Spleen (tissue), 11 donors: ENCODE measurements around the gene GGTLC1. TPM values are rescaled to one million over a fixed set of nuclear protein-coding genes. Genes with fewer than 3 reads are reported as not detected.

Source experiments
- DNase-seq: peaks from one replicate; pipeline ENCODE4 v3.0.0-alpha.2; 2020
- H3K27ac ChIP-seq, 8 donors: fragments of 200-600 bp; sonication (generic) in 7 of 8; 1 replicate in 4 of 8; 2 replicates in 4 of 8; pipeline versions ENCODE4 v1.5.0 to v1.8.0; 2016 to 2021; ENCODE audit warnings: inconsistent platforms in 4 of 8, mild to moderate bottlenecking in 4 of 8, moderate library complexity in 1 of 8
- H3K27me3 ChIP-seq, 7 donors: fragments of 200-600 bp; sonication (generic) in 6 of 7; replicated peaks in 1 of 7; 1 replicate in 4 of 7; 2 replicates in 3 of 7; pipeline versions ENCODE4 v1.5.0 to v1.8.0; 2016 to 2021; ENCODE audit warnings: inconsistent platforms in 3 of 7, mild to moderate bottlenecking in 1 of 7
- H3K36me3 ChIP-seq, 6 donors: fragments of 200-600 bp; sonication (generic) in 5 of 6; 1 replicate in 4 of 6; 2 replicates in 2 of 6; pipeline versions ENCODE4 v1.5.0 to v1.8.0; 2016 to 2021; ENCODE audit warnings: inconsistent platforms in 2 of 6
- H3K4me1 ChIP-seq, 6 donors: fragments of 200-600 bp; sonication (generic) in 5 of 6; 1 replicate in 3 of 6; 2 replicates in 3 of 6; pipeline versions ENCODE4 v1.5.0 to v1.8.0; 2016 to 2021; ENCODE audit warnings: inconsistent platforms in 3 of 6
- H3K4me3 ChIP-seq, 8 donors: fragments of 200-600 bp; sonication (generic) in 7 of 8; 1 replicate in 4 of 8; 2 replicates in 4 of 8; pipeline versions ENCODE4 v1.5.0 to v1.8.0; 2016 to 2021; ENCODE audit warnings: inconsistent platforms in 4 of 8, mild to moderate bottlenecking in 4 of 8, moderate library complexity in 2 of 8
- H3K9me3 ChIP-seq, 8 donors: fragments of 200-600 bp; sonication (generic) in 7 of 8; 1 replicate in 4 of 8; 2 replicates in 4 of 8; pipeline versions ENCODE4 v1.5.0 to v1.8.0; 2016 to 2021; ENCODE audit warnings: inconsistent platforms in 4 of 8
- POLR2A ChIP-seq, 3 donors: fragments of 450-650 bp; IDR thresholded peaks; one replicate each; pipeline ENCODE4 v1.5.1; 2017; ENCODE audit warnings: antibody characterized with exemption in 3 of 3, mild to moderate bottlenecking in 1 of 3
- POLR2AphosphoS5 ChIP-seq, 3 donors: sonication (generic); formaldehyde crosslinking; IDR thresholded peaks; one replicate each; pipeline ENCODE4 v1.5.1; 2017; ENCODE audit warnings: antibody characterized with exemption in 3 of 3
- WGBS, 5 donors: extraction: QIAGEN DNeasy Blood & Tissue Kit in 3 of 5; methylation state at CpG; one replicate each; pipeline versions ENCODE4 v1.1.5 to v1.1.7; 2013 to 2018; 5-methylcytosine and 5-hydroxymethylcytosine counted together
- intact Hi-C: fragments of 100-400 bp; cut with DNase I; formaldehyde crosslinking; loops from one replicate; pipeline ENCODE4 v1.15.0; 2023; ENCODE audit warnings: low total_unique reads
- polyA plus RNA-seq, 3 donors: library from polyadenylated mRNA; stranded (reverse); fragments of 200-250 nt; gene quantifications; one replicate each; pipeline ENCODE4 v1.2.1, GENCODE V29; 2013
- total RNA-seq, 7 donors: library from RNA; depleted of rRNA in 3 of 7; stranded (reverse); fragments of >200 nt in 3 of 7; fragmentation: NEBNext Ultra II Directional in 4 of 7; extraction: Animal tissue kit (Norgen Biotek cat#: 25700) in 4 of 7; gene quantifications; one replicate each; pipeline versions ENCODE4 v1.1.0 to v1.2.1, GENCODE V29; 2016 to 2021
- TF ChIP-seq, protein P1 (sequence below), 11 experiments: fragments of 200-600 bp in 7 of 11; fragments of 450-650 bp in 4 of 11; sonication (generic) in 4 of 11; IDR thresholded peaks in 8 of 11; conservative IDR thresholded peaks in 3 of 11; 1 replicate in 7 of 11; 2 replicates in 4 of 11; pipeline versions ENCODE4 v1.4.0 to v1.8.0; 2016 to 2021; ENCODE audit warnings: antibody characterized with exemption in 11 of 11, inconsistent platforms in 4 of 11, mild to moderate bottlenecking in 1 of 11
- donor health status: healthy with polysubstance abuse.
- donor health status: DM: no; HTN: no; CAD: no; lungs with moderate emphysema.
- donor health status: DM: no; HTN: no; CAD: no.
- donor health status: Bipolar disorder and iron deficiency.
- donor health status: healthy.
- donor health status: DM: no; HTN: no; CAD: no.
- donor health status: DM: yes; HTN: yes; CAD: no.

GGTLC1 gene
- total and polyA plus RNA-seq, 10 donors, result not detected

DNA sequence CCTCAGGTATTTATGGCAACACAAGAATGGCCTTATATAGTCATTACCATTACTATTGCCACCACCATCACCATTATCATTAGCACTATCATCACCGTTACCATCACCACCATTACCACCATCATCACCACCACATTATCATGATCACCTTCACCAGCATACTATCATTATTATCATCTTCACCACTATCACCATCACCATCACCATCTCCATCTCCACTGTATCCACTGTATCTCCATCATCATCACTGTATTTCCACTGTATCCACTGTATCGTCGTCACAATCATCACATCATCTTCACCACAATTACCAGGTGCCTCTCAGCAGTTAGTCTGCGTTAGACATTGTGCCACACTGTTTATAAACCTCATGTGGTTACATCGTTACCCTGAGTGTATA, 45.3 kb downstream of the GGTLC1 start:
- Histone ChIP-seq H3K9me3 (no peaks in the 10 kb centered on the region), H3K4me1 (no peaks in the 10 kb centered on the region), H3K36me3 (no peaks in the 10 kb centered on the region), H3K27ac (no peak overlapping the region), H3K4me3 (no peak overlapping the region), H3K27me3 (peaks cover 0 to 2% (median 0%) of the 10 kb centered on the region in 7 donors)
- intact Hi-C loops, result no loop called here
- DNase-seq, result no peak
- no peak for TF ChIP-seq POLR2AphosphoS5 (IDR thresholded peaks at IDR 0.05)
- TF ChIP-seq POLR2A (IDR thresholded peaks at IDR 0.05), result no peak
- TF ChIP-seq, protein P1, sequence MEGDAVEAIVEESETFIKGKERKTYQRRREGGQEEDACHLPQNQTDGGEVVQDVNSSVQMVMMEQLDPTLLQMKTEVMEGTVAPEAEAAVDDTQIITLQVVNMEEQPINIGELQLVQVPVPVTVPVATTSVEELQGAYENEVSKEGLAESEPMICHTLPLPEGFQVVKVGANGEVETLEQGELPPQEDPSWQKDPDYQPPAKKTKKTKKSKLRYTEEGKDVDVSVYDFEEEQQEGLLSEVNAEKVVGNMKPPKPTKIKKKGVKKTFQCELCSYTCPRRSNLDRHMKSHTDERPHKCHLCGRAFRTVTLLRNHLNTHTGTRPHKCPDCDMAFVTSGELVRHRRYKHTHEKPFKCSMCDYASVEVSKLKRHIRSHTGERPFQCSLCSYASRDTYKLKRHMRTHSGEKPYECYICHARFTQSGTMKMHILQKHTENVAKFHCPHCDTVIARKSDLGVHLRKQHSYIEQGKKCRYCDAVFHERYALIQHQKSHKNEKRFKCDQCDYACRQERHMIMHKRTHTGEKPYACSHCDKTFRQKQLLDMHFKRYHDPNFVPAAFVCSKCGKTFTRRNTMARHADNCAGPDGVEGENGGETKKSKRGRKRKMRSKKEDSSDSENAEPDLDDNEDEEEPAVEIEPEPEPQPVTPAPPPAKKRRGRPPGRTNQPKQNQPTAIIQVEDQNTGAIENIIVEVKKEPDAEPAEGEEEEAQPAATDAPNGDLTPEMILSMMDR (IDR thresholded peaks at IDR 0.05 in 8 of 11, conservative IDR thresholded peaks at IDR 0.05 in 3 of 11), result no peak
- 82 to 92% (median 87%) methylated on average over 5 of the region's 5 CpGs for WGBS, 5 donors

DNA sequence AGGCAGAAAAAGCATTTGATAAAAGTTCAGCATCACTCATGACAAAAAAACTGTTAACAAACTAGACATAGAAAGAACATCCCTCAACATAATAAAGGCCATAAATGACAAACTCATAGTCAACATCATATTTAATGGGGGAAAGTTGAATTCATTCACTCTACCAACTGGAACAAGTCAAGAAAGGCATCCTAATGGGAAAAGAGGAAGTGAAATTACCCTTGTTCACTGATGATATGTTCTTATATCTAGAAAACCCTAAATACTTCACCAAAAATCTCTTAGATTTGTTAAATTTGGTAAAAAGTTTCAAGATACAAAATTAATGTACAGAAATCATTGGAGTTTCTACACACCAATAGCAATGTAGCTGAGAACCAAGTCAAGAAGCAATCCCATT, 48.9 kb downstream of the GGTLC1 start:
- intact Hi-C loops, result loop anchor here (5.0 to 10.0 kb wide), 2 partner anchors 55 to 158 kb away; no protein-coding TSS in a partner anchor
- peaks cover 0 to 12% (median 0%) of the 10 kb centered on the region in 7 donors for H3K27me3 ChIP-seq
- H3K36me3 ChIP-seq, result no peaks in the 10 kb centered on the region
- DNase-seq, result no peak
- H3K4me1 ChIP-seq, result no peaks in the 10 kb centered on the region
- no peaks in the 10 kb centered on the region for H3K9me3 ChIP-seq
- no peak overlapping the region for H3K27ac ChIP-seq
- no peak overlapping the region for H3K4me3 ChIP-seq
- TF ChIP-seq, protein P1 (IDR thresholded peaks at IDR 0.05 in 8 of 11, conservative IDR thresholded peaks at IDR 0.05 in 3 of 11), result no peak
- TF ChIP-seq POLR2A (IDR thresholded peaks at IDR 0.05) (no peak), POLR2AphosphoS5 (IDR thresholded peaks at IDR 0.05) (no peak)

DNA sequence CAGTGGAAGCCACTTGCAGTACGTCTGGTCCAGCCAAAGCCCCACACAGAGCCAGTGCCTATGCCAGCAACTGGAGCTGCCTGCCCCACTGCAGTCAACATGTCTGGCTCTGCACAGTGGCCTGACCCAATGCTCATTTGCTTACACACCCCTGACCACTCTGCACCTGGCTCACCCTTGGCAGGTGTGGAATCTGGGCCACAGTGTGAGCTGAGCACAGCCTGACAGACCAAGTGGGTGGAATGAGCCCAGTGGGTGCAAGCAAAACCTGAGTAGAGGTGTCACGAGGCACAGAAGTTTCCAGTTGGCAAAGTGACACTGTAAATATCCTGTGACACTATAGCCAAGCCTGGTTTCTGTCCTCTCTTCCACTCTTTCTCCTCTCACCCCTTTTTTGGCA, 49.5 kb downstream of the GGTLC1 start:
- no peaks in the 10 kb centered on the region for H3K4me1 ChIP-seq
- WGBS, 5 donors, result 54 to 70% (median 60%) methylated on average over 1 to 2 of the region's 2 CpGs
- H3K9me3 ChIP-seq, result no peaks in the 10 kb centered on the region
- H3K27ac ChIP-seq, result no peak overlapping the region
- DNase-seq, result no peak
- peaks cover 0 to 16% (median 0%) of the 10 kb centered on the region in 7 donors for H3K27me3 ChIP-seq
- H3K4me3 ChIP-seq, result no peak overlapping the region
- no peaks in the 10 kb centered on the region for H3K36me3 ChIP-seq
- intact Hi-C loops, result loop anchor here (5.0 to 10.0 kb wide), 2 partner anchors 56 to 158 kb away; no protein-coding TSS in a partner anchor
- TF ChIP-seq, protein P1 (IDR thresholded peaks at IDR 0.05 in 8 of 11, conservative IDR thresholded peaks at IDR 0.05 in 3 of 11), result no peak
- TF ChIP-seq POLR2AphosphoS5 (IDR thresholded peaks at IDR 0.05) (no peak), POLR2A (IDR thresholded peaks at IDR 0.05) (no peak)

DNA sequence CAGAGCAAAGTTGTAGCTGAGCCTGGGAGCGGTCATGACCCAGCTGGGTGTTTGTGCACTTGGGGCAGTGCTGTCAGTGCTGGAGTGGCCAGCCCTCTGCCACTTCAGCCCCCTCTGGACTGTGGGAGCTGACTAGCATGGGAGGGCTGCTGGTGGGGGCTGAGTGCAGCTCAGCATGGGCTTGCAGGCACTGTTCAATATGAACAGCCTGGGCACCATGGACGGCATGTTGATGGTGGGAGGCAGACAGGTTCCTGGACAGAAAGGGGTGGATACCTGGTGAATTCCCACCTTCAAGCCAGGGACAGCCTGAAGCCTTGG, 50.5 kb downstream of the GGTLC1 start:
- 78 to 100% (median 89%) methylated on average over 1 to 2 of the region's 2 CpGs for WGBS, 5 donors
- no peak for DNase-seq
- Histone ChIP-seq H3K4me1 (no peaks in the 10 kb centered on the region), H3K9me3 (no peaks in the 10 kb centered on the region), H3K4me3 (no peak overlapping the region), H3K27me3 (peaks cover 0 to 16% (median 0%) of the 10 kb centered on the region in 7 donors), H3K36me3 (no peaks in the 10 kb centered on the region), H3K27ac (no peak overlapping the region)
- TF ChIP-seq POLR2AphosphoS5 (IDR thresholded peaks at IDR 0.05) (no peak), POLR2A (IDR thresholded peaks at IDR 0.05) (no peak)
- TF ChIP-seq, protein P1 (IDR thresholded peaks at IDR 0.05 in 8 of 11, conservative IDR thresholded peaks at IDR 0.05 in 3 of 11), result no peak
- intact Hi-C loops, result loop anchor here (5.0 to 10.0 kb wide), 2 partner anchors 57 to 159 kb away; no protein-coding TSS in a partner anchor
